ENCODE results near the gene RBM44.

Gene RBM44

GRCh38 chr2:237868631-237869342 lies 70.2 kb downstream of the RBM44 start:
- no peak overlapping the region for H3K9ac ChIP-seq (ENCODE audit: low read length in 5 of 5)
- H3K27me3 ChIP-seq (ENCODE audit: control insufficient read depth in 5 of 5, insufficient read depth in 4 of 5, low read length in 5 of 5) = peaks cover 5 to 21% (median 12%) of the 10 kb centered on the region in 5 donors
- H3K36me3 ChIP-seq (ENCODE audit: control insufficient read depth in 5 of 5, insufficient read depth in 5 of 5, low read length in 5 of 5) = no peaks in the 10 kb centered on the region
- H3K4me3 ChIP-seq (ENCODE audit: low read depth in 1 of 5, low read length in 5 of 5) = peak overlapping the region in 2 of 5 donors; percentile 23 to 26
- H3K27ac ChIP-seq (ENCODE audit: low read depth, low read length) = no peak overlapping the region
- no peaks in the 10 kb centered on the region for H3K9me3 ChIP-seq (ENCODE audit: control insufficient read depth in 5 of 5, low read length in 5 of 5)
- peaks cover 0 to 5% (median 0%) of the 10 kb centered on the region in 5 donors for H3K4me1 ChIP-seq (ENCODE audit: control insufficient read depth in 5 of 5, insufficient read depth in 5 of 5, low read length in 5 of 5)

DNA sequence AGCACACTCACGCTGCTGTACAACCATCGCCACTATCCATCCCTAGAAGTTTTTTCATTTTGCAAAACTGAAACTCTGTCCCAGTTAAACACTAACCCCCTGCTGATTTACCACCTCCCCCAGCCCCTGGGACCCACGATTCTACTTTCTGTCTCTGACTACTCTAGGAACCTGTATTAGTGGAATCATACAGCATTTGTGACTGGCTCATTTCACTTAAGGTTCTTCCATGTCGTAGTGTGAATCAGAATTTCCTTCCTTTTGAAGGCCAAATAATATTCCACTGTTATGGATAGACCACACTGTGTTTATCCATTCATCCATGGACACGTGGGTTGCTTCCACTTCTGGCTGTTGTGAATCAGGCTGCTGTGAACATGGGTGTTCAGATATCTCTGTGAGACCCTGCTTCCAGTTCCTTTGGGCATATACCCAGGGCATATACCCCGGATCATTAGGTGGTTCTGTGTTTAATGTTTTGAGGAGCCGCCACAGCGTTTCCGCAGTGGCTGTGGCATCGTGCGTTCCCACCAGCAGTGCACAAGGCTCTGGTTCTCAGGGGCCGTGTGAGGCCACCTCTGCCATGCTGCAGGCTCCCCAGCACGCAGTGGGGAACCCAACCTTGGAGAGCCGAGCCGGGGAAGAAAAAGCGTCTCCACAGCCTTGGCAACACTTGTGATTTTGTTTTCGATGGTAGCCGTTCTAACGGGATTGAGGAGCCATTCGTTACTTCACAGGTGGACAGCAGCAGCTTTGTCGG lies 70.9 kb downstream of the RBM44 start:
- H3K27ac ChIP-seq (ENCODE audit: low read depth, low read length) = no peak overlapping the region
- no peak overlapping the region for H3K9ac ChIP-seq (ENCODE audit: low read length in 5 of 5)
- H3K27me3 ChIP-seq (ENCODE audit: control insufficient read depth in 5 of 5, insufficient read depth in 4 of 5, low read length in 5 of 5) = peaks cover 5 to 20% (median 6%) of the 10 kb centered on the region in 5 donors
- H3K9me3 ChIP-seq (ENCODE audit: control insufficient read depth in 5 of 5, low read length in 5 of 5) = no peaks in the 10 kb centered on the region
- peaks cover 0 to 5% (median 0%) of the 10 kb centered on the region in 5 donors for H3K4me1 ChIP-seq (ENCODE audit: control insufficient read depth in 5 of 5, insufficient read depth in 5 of 5, low read length in 5 of 5)
- no peak overlapping the region for H3K4me3 ChIP-seq (ENCODE audit: low read depth in 1 of 5, low read length in 5 of 5)
- H3K36me3 ChIP-seq (ENCODE audit: control insufficient read depth in 5 of 5, insufficient read depth in 5 of 5, low read length in 5 of 5) = no peaks in the 10 kb centered on the region

- H3K4me1 ChIP-seq (ENCODE audit: control insufficient read depth in 5 of 5, insufficient read depth in 5 of 5, low read length in 5 of 5) = peaks cover 0 to 5% (median 0%) of the 10 kb centered on the region in 5 donors
These were observed 71.5 kb downstream of the RBM44 start for GRCh38 chr2:237870126-237870525.

GRCh38 chr2:237870754-237871651 lies 72.4 kb downstream of the RBM44 start:
- Histone ChIP-seq H3K9me3 (ENCODE audit: control insufficient read depth in 5 of 5, low read length in 5 of 5) (no peaks in the 10 kb centered on the region), H3K27me3 (ENCODE audit: control insufficient read depth in 5 of 5, insufficient read depth in 4 of 5, low read length in 5 of 5) (peaks cover 4 to 16% (median 9%) of the 10 kb centered on the region in 5 donors), H3K36me3 (ENCODE audit: control insufficient read depth in 5 of 5, insufficient read depth in 5 of 5, low read length in 5 of 5) (no peaks in the 10 kb centered on the region), H3K9ac (ENCODE audit: low read length in 5 of 5) (no peak overlapping the region), H3K4me1 (ENCODE audit: control insufficient read depth in 5 of 5, insufficient read depth in 5 of 5, low read length in 5 of 5) (peaks cover 0 to 5% (median 0%) of the 10 kb centered on the region in 5 donors), H3K4me3 (ENCODE audit: low read depth in 1 of 5, low read length in 5 of 5) (no peak overlapping the region), H3K27ac (ENCODE audit: low read depth, low read length) (no peak overlapping the region)

More at GRCh38 chr2:237870126-237870525, 71.5 kb downstream of the RBM44 start:
- H3K27me3 ChIP-seq (ENCODE audit: control insufficient read depth in 5 of 5, insufficient read depth in 4 of 5, low read length in 5 of 5) = peaks cover 4 to 15% (median 5%) of the 10 kb centered on the region in 5 donors
- H3K9me3 ChIP-seq (ENCODE audit: control insufficient read depth in 5 of 5, low read length in 5 of 5) = no peaks in the 10 kb centered on the region
- no peak overlapping the region for H3K27ac ChIP-seq (ENCODE audit: low read depth, low read length)
- H3K36me3 ChIP-seq (ENCODE audit: control insufficient read depth in 5 of 5, insufficient read depth in 5 of 5, low read length in 5 of 5) = no peaks in the 10 kb centered on the region
- no peak overlapping the region for H3K9ac ChIP-seq (ENCODE audit: low read length in 5 of 5)
- no peak overlapping the region for H3K4me3 ChIP-seq (ENCODE audit: low read depth in 1 of 5, low read length in 5 of 5)

- Histone ChIP-seq H3K9me3 (ENCODE audit: control insufficient read depth in 5 of 5, low read length in 5 of 5) (no peaks in the 10 kb centered on the region), H3K9ac (ENCODE audit: low read length in 5 of 5) (no peak overlapping the region), H3K36me3 (ENCODE audit: control insufficient read depth in 5 of 5, insufficient read depth in 5 of 5, low read length in 5 of 5) (no peaks in the 10 kb centered on the region), H3K4me3 (ENCODE audit: low read depth in 1 of 5, low read length in 5 of 5) (no peak overlapping the region), H3K4me1 (ENCODE audit: control insufficient read depth in 5 of 5, insufficient read depth in 5 of 5, low read length in 5 of 5) (peaks cover 0 to 5% (median 0%) of the 10 kb centered on the region in 5 donors), H3K27ac (ENCODE audit: low read depth, low read length) (no peak overlapping the region), H3K27me3 (ENCODE audit: control insufficient read depth in 5 of 5, insufficient read depth in 4 of 5, low read length in 5 of 5) (peaks cover 4 to 16% (median 9%) of the 10 kb centered on the region in 5 donors)
These were observed 73.8 kb downstream of the RBM44 start for GRCh38 chr2:237872178-237872887.

DNA sequence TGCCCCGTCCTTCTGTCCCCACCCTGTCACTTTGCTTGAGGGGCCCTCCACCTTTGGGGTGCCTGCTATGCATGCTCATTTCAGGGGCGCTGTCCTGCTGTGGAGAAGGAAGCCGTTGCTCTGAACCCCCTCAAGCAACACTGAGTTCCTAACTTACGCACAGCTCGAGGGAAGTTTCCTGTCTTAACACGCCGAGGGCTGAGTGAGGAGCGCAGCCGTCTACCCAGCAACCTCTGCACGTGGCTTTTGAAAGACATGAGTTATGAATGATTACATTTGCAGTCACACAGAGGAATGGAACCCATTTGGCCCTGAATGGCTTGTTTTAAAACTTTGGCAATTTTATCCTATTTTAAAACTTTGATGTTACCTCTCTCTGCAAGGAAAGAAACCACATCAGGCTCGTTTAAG lies 74.8 kb downstream of the RBM44 start:
- no peak overlapping the region for H3K9ac ChIP-seq (ENCODE audit: low read length in 5 of 5)
- peaks cover 4 to 16% (median 9%) of the 10 kb centered on the region in 5 donors for H3K27me3 ChIP-seq (ENCODE audit: control insufficient read depth in 5 of 5, insufficient read depth in 4 of 5, low read length in 5 of 5)
- H3K36me3 ChIP-seq (ENCODE audit: control insufficient read depth in 5 of 5, insufficient read depth in 5 of 5, low read length in 5 of 5) = no peaks in the 10 kb centered on the region
- no peak overlapping the region for H3K4me3 ChIP-seq (ENCODE audit: low read depth in 1 of 5, low read length in 5 of 5)
- peaks cover 0 to 5% (median 0%) of the 10 kb centered on the region in 5 donors for H3K4me1 ChIP-seq (ENCODE audit: control insufficient read depth in 5 of 5, insufficient read depth in 5 of 5, low read length in 5 of 5)
- H3K27ac ChIP-seq (ENCODE audit: low read depth, low read length) = no peak overlapping the region
- no peaks in the 10 kb centered on the region for H3K9me3 ChIP-seq (ENCODE audit: control insufficient read depth in 5 of 5, low read length in 5 of 5)

- H3K9me3 ChIP-seq (ENCODE audit: control insufficient read depth in 5 of 5, low read length in 5 of 5) = no peaks in the 10 kb centered on the region
- H3K4me3 ChIP-seq (ENCODE audit: low read depth in 1 of 5, low read length in 5 of 5) = no peak overlapping the region
- H3K36me3 ChIP-seq (ENCODE audit: control insufficient read depth in 5 of 5, insufficient read depth in 5 of 5, low read length in 5 of 5) = no peaks in the 10 kb centered on the region
- H3K27me3 ChIP-seq (ENCODE audit: control insufficient read depth in 5 of 5, insufficient read depth in 4 of 5, low read length in 5 of 5) = peaks cover 4 to 16% (median 9%) of the 10 kb centered on the region in 5 donors
- H3K27ac ChIP-seq (ENCODE audit: low read depth, low read length) = no peak overlapping the region
- H3K9ac ChIP-seq (ENCODE audit: low read length in 5 of 5) = no peak overlapping the region
- H3K4me1 ChIP-seq (ENCODE audit: control insufficient read depth in 5 of 5, insufficient read depth in 5 of 5, low read length in 5 of 5) = peaks cover 0 to 1% (median 0%) of the 10 kb centered on the region in 5 donors
These were observed 75.4 kb downstream of the RBM44 start for GRCh38 chr2:237873897-237874551.

- Histone ChIP-seq H3K27me3 (ENCODE audit: control insufficient read depth in 5 of 5, insufficient read depth in 4 of 5, low read length in 5 of 5) (peaks cover 4 to 16% (median 9%) of the 10 kb centered on the region in 5 donors), H3K36me3 (ENCODE audit: control insufficient read depth in 5 of 5, insufficient read depth in 5 of 5, low read length in 5 of 5) (no peaks in the 10 kb centered on the region), H3K4me1 (ENCODE audit: control insufficient read depth in 5 of 5, insufficient read depth in 5 of 5, low read length in 5 of 5) (no peaks in the 10 kb centered on the region), H3K9ac (ENCODE audit: low read length in 5 of 5) (no peak overlapping the region), H3K4me3 (ENCODE audit: low read depth in 1 of 5, low read length in 5 of 5) (no peak overlapping the region), H3K9me3 (ENCODE audit: control insufficient read depth in 5 of 5, low read length in 5 of 5) (no peaks in the 10 kb centered on the region), H3K27ac (ENCODE audit: low read depth, low read length) (no peak overlapping the region)
These were observed 76.1 kb downstream of the RBM44 start for GRCh38 chr2:237874585-237875161.
